Peyer's patch (tissue), 4 donors: Measurements from ENCODE around the gene EPB41L1.

Experiments used
- CTCF ChIP-seq, 6 experiments: fragments of 450-650 bp in 4 of 6; fragments of 200-600 bp in 2 of 6; sonication (generic) in 1 of 6; IDR thresholded peaks; one replicate each; pipeline ENCODE4 v1.5.1; 2017 to 2019; ENCODE audit warnings: antibody characterized with exemption in 6 of 6, mild to moderate bottlenecking in 3 of 6, moderate library complexity in 1 of 6
- POLR2A ChIP-seq, 2 donors: fragments of 450-650 bp; IDR thresholded peaks; one replicate each; pipeline ENCODE4 v1.5.1; 2017; ENCODE audit warnings: antibody characterized with exemption in 2 of 2, mild to moderate bottlenecking in 2 of 2, moderate library complexity in 2 of 2

DNA sequence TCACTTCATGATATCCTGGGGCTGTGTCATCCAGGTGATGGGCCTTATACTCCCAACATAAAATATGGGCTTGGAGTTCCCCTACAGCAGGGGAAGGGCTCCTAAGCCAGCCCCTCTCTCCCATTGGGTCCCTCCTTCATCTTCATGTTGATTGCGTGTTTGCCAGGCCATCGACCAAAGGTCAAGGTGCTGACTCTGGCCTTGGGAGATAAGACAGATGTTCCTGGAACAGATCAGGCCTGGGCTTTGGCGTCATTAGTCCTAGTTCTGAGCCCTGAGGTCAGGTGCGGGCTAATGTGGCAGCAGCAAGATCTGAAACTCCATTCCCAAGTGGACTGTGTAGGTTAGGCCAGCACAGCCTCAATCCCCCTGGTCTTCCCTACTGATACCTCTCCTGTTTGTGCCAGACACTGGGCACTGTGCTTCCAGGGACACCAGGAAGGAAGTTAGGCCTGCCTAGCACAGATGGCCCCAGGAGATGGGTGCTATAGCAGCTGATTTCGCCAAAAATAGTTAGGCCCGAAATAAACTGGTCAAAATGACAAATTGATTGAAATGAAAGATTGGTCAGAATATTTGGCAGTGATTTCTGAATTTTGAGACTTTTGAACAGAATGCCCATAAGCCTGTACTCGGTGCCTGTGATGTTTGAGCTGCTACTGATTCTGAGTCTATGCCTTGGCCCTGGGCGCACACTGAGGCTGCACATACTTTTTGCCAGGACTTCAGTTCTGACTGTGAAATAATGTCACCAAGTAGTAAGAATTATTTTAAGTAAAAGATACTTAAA is 28.8 kb downstream of the EPB41L1 start:
- TF ChIP-seq CTCF (IDR thresholded peaks at IDR 0.05) (no peak), POLR2A (IDR thresholded peaks at IDR 0.05) (no peak)
